Gastroesophageal sphincter (tissue), 4 donors: ENCODE results near the gene SDHB. TPM values are rescaled to one million over a fixed set of nuclear protein-coding genes. Genes with fewer than 3 reads are reported as not detected.

ENCODE experiments used
- ATAC-seq: fragments of 150-250 bp; one replicate; pipeline ENCODE4 v1.9.1; 2016; ENCODE audit warnings: mild to moderate bottlenecking, moderate library complexity
- H3K27ac ChIP-seq, 4 donors: fragments of 200-600 bp; sonication (generic) in 3 of 4; 1 replicate in 3 of 4; 2 replicates in 1 of 4; pipeline ENCODE4 v1.5.1; 2016 to 2019
- H3K27me3 ChIP-seq: fragments of 200-600 bp; sonication (generic); one replicate; pipeline ENCODE4 v1.5.1; 2019
- H3K36me3 ChIP-seq, 2 donors: fragments of 200-600 bp; sonication (generic); one replicate each; pipeline ENCODE4 v1.5.1; 2019; ENCODE audit warnings: control low read depth in 1 of 2
- H3K4me1 ChIP-seq, 3 donors: fragments of 200-600 bp; sonication (generic); 1 replicate in 2 of 3; 2 replicates in 1 of 3; pipeline ENCODE4 v1.5.1; 2016 to 2019; ENCODE audit warnings: control low read depth in 2 of 3
- H3K4me3 ChIP-seq, 2 donors: fragments of 200-600 bp; sonication (generic); one replicate each; pipeline ENCODE4 v1.5.1; 2019; ENCODE audit warnings: mild to moderate bottlenecking in 1 of 2, moderate library complexity in 1 of 2
- H3K9me3 ChIP-seq, 3 donors: fragments of 200-600 bp; sonication (generic); one replicate each; pipeline ENCODE4 v1.5.1; 2017 to 2019; ENCODE audit warnings: control low read depth in 2 of 3
- CTCF ChIP-seq, 4 experiments: fragments of 200-600 bp in 2 of 4; fragments of 450-650 bp in 2 of 4; sonication (generic) in 1 of 4; IDR thresholded peaks; one replicate each; pipeline ENCODE4 v1.5.1; 2017 to 2019; ENCODE audit warnings: antibody characterized with exemption in 4 of 4, mild to moderate bottlenecking in 2 of 4, moderate library complexity in 2 of 4
- EP300 ChIP-seq: sonication (generic); formaldehyde crosslinking; IDR thresholded peaks from one replicate; pipeline ENCODE4 v1.6.1; 2017; ENCODE audit warnings: antibody characterized with exemption, mild to moderate bottlenecking
- POLR2A ChIP-seq, 2 donors: fragments of 450-650 bp; IDR thresholded peaks; one replicate each; pipeline ENCODE4 v1.6.1; 2017; ENCODE audit warnings: antibody characterized with exemption in 2 of 2, mild to moderate bottlenecking in 2 of 2, moderate library complexity in 1 of 2
- POLR2AphosphoS5 ChIP-seq: sonication (generic); formaldehyde crosslinking; IDR thresholded peaks from one replicate; pipeline ENCODE4 v1.6.1; 2017; ENCODE audit warnings: antibody characterized with exemption
- WGBS, 2 donors: methylation state at CpG; one replicate each; pipeline ENCODE4 v1.1.5; 2018; ENCODE audit warnings: low coverage in 1 of 2; 5-methylcytosine and 5-hydroxymethylcytosine counted together
- total RNA-seq, 4 donors: library from RNA; depleted of rRNA; stranded (reverse); fragments of >200 nt; gene quantifications; one replicate each; pipeline ENCODE4 v1.1.0, GENCODE V29; 2016

Gene SDHB
- total RNA-seq, 4 donors from 2014 or later: 103 to 118 (median 116) TPM

DNA sequence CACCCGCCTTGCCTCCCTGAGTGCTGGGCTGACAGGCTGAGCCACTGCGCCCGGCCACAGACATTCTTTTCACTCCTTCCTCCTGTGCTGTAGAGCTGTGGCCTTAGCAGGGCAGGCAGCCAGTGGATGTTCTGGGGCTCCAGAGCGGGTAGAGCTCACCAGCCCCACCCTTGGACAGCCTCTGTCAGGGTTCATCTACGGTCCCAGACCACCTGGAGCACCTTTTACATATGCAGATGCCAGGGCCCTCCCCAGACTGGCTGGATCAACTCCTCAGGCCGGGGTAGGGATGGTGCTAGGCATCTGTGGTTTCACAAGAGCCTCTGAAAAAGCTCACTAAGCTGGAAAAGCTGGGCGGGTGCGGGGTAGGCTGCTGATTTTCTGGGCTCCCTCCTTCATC is 46.7 kb downstream of the SDHB start:
- no peak for ATAC-seq
- Histone ChIP-seq H3K4me1 (peaks cover 0 to 27% (median 19%) of the 10 kb centered on the region in 3 donors), H3K9me3 (no peaks in the 10 kb centered on the region), H3K36me3 (peaks cover 0 to 46% of the 10 kb centered on the region in 2 donors), H3K27me3 (no peaks in the 10 kb centered on the region), H3K4me3 (no peak overlapping the region), H3K27ac (no peak overlapping the region)
- 94% methylated on average over 5 of the region's 8 CpGs; no CpG with 5 or more reads in 1 of the 2 donors for WGBS, 2 donors
- TF ChIP-seq EP300 (no peak), POLR2AphosphoS5 (no peak)

DNA sequence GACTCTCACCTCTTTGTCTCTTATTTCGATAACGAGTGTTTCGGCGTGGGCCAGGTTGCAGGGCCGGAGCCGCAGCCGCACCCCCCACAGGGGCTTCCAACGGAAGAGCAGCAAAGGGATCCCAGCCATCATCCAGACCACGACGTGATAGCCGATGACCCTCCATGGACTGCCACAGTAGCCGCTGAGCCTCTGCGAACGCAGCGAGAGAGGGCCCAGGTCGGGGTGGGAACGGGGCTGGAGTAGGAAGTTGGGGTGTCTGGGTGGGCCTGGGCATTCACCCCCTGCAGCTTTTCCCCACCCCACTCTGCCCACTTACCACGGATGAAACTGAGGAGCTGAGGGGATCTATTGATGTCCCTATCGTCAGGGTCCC is 48.5 kb downstream of the SDHB start:
- H3K36me3 ChIP-seq: peaks cover 0 to 63% of the 10 kb centered on the region in 2 donors
- no peak for TF ChIP-seq CTCF (IDR thresholded peaks at IDR 0.05)
- TF ChIP-seq POLR2AphosphoS5: no peak
- no peak for TF ChIP-seq POLR2A (IDR thresholded peaks at IDR 0.05)
- TF ChIP-seq EP300: no peak
- WGBS, 2 donors: 40 to 100% methylated on average over 1 to 2 of the region's 19 CpGs
- no peak for ATAC-seq
- peaks cover 0 to 13% (median 9%) of the 10 kb centered on the region in 3 donors for H3K4me1 ChIP-seq
- H3K9me3 ChIP-seq: no peaks in the 10 kb centered on the region
- no peak overlapping the region for H3K4me3 ChIP-seq
- no peak overlapping the region for H3K27ac ChIP-seq
- no peaks in the 10 kb centered on the region for H3K27me3 ChIP-seq

- Histone ChIP-seq H3K36me3 (peaks cover 0 to 70% of the 10 kb centered on the region in 2 donors), H3K27me3 (no peaks in the 10 kb centered on the region), H3K9me3 (no peaks in the 10 kb centered on the region), H3K4me3 (no peak overlapping the region), H3K4me1 (peaks cover 0 to 7% (median 3%) of the 10 kb centered on the region in 3 donors), H3K27ac (no peak overlapping the region)
- no peak for ATAC-seq
- 87 to 100% methylated on average over 1 to 10 of the region's 24 CpGs for WGBS, 2 donors
- no peak for TF ChIP-seq EP300
- no peak for TF ChIP-seq POLR2AphosphoS5
- TF ChIP-seq POLR2A (IDR thresholded peaks at IDR 0.05): no peak
- TF ChIP-seq CTCF (IDR thresholded peaks at IDR 0.05): no peak
Measured at GRCh38 chr1:17004466-17005364, 49.1 kb downstream of the SDHB start.

DNA sequence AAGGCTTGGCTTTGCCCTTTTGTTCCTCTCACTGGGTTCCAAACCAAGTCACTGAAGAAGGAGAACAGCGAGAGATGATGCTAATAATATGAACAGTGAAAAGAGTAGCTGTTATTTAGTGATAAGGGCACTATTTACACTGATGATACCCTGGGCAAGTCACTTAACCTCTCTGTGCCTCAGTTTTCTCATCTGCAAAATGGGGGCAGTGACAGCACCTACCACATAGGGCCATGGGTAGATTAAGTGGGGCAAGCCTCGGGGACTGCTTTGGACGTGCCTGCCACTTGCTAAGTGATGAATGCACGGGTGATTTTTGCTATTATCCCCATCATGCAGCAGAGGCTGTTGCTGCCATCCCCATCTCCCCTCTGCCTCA is 51.3 kb downstream of the SDHB start:
- H3K9me3 ChIP-seq: no peaks in the 10 kb centered on the region
- TF ChIP-seq POLR2A (IDR thresholded peaks at IDR 0.05) (no peak), CTCF (IDR thresholded peaks at IDR 0.05) (no peak), POLR2AphosphoS5 (no peak)
- no peak overlapping the region for H3K27ac ChIP-seq
- H3K4me1 ChIP-seq: no peaks in the 10 kb centered on the region
- no peaks in the 10 kb centered on the region for H3K27me3 ChIP-seq
- no peak for ATAC-seq
- peaks cover 0 to 91% of the 10 kb centered on the region in 2 donors for H3K36me3 ChIP-seq
- no CpG with 5 or more reads among the region's 4 CpGs for WGBS, 2 donors
- H3K4me3 ChIP-seq: no peak overlapping the region

- no peak for ATAC-seq
- no peaks in the 10 kb centered on the region for H3K27me3 ChIP-seq
- H3K9me3 ChIP-seq: no peaks in the 10 kb centered on the region
- no peak overlapping the region for H3K4me3 ChIP-seq
- no CpG with 5 or more reads among the region's 19 CpGs for WGBS, 2 donors
- no peaks in the 10 kb centered on the region for H3K4me1 ChIP-seq
- no peak overlapping the region for H3K27ac ChIP-seq
- peaks cover 0 to 96% of the 10 kb centered on the region in 2 donors for H3K36me3 ChIP-seq
- TF ChIP-seq CTCF (IDR thresholded peaks at IDR 0.05): no peak
- no peak for TF ChIP-seq POLR2A (IDR thresholded peaks at IDR 0.05)
- no peak for TF ChIP-seq POLR2AphosphoS5
- TF ChIP-seq EP300: no peak
Measured at GRCh38 chr1:17001760-17002523, 51.9 kb downstream of the SDHB start.
